GM12874 (cell line): ENCODE results near the gene EDEM2.

ENCODE experiments used
- CTCF ChIP-seq: IDR thresholded peaks from 2 replicates; pipeline ENCODE4 v1.5.1; 2011; ENCODE audit warnings: low read depth, mild to moderate bottlenecking, control low read depth, low read length, moderate library complexity; ENCODE audit not compliant: insufficient read depth

Gene EDEM2

DNA sequence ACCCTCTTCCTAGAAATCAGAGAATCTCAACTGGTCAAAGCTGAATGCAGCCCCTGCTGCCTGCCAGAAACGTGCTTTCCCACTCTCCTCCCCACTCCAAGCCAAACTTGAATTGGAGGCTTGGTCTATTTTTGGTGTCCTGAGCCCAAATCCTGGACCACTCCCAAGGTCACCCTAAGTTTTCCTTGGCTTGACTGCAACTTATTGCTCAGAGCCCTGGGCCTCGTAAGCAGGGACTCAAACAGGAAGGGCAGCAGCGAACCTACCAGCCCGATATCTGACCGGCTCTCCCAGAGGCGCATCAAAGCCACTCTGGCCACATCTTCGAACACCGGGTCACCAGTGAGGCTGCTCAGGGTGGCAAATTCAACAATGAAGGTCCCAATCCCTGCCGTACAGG is 12.7 kb downstream of the EDEM2 start:
- no peak for TF ChIP-seq CTCF

GRCh38 chr20:35133735-35134134 is 13.4 kb downstream of the EDEM2 start:
- no peak for TF ChIP-seq CTCF

- TF ChIP-seq CTCF, result no peak
Measured at GRCh38 chr20:35133031-35133430, 14.1 kb downstream of the EDEM2 start.

DNA sequence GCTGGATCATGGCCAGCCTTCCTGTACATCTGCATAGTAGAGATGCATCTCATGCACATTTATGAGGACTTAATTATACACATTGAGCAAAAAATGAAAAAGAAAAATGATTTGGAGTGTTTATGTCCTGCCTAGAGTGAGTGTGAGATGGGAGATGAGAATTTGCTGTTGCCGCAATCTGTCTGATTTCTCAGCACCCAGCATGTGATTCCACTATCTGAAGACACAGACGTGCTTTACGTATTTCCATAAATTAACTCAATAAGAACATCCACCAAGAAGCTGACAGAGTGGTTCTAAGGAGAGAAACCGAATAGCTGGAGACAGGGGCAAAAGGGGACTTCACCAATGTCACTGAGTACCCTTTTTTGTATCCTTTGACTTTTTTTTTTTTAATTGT is 15.2 kb downstream of the EDEM2 start:
- TF ChIP-seq CTCF, result no peak

- TF ChIP-seq CTCF, result no peak
Measured at GRCh38 chr20:35129647-35130069, 17.5 kb downstream of the EDEM2 start.

- no peak for TF ChIP-seq CTCF
Measured at GRCh38 chr20:35125753-35126152, 21.4 kb downstream of the EDEM2 start.

DNA sequence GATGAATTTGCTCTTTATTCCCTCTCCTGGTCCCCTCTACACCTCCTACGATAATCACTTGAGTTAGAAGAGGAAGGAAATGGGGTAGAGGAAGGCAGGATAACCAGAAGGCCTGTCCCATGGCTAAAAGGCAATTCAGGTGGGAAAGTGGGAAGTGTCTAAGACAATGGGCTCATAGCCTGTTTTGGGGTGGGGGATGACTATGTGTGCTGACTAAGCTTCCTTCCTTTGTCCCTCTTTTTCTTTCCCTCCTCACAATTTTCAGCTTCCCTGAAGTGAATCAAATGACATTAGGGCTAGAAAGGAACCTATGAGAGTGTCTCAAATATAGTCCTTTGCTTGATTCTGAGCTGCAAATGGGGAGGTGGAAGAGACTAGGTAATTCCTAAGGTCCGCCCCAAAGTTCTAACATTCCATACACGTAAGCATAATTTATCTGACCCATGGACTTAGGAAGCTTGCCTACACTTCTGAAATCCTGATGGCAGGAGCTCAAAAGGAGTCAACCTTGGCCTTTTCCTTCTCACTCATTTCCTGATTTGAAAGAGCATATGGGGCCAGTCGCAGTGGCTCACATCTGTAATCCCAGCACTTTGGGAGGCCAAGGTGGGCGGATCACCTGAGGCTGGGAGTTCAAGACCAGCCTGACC is 24.3 kb downstream of the EDEM2 start:
- TF ChIP-seq CTCF, result no peak
